BLaER1 (cell line): ENCODE results near the gene SLC25A45.

Experiments
- H3K27ac ChIP-seq: shearing (Covaris generic); formaldehyde crosslinking; 2 replicates; pipeline ENCODE4 v1.8.1; 2022
- H3K27me3 ChIP-seq: shearing (Covaris generic); formaldehyde crosslinking; 2 replicates; pipeline ENCODE4 v1.8.1; 2022
- H3K36me3 ChIP-seq: shearing (Covaris generic); formaldehyde crosslinking; 2 replicates; pipeline ENCODE4 v1.8.1; 2022
- H3K4me1 ChIP-seq: shearing (Covaris generic); formaldehyde crosslinking; 2 replicates; pipeline ENCODE4 v1.8.1; 2022
- H3K4me2 ChIP-seq: shearing (Covaris generic); formaldehyde crosslinking; 2 replicates; pipeline ENCODE4 v1.8.1; 2022
- H3K4me3 ChIP-seq: shearing (Covaris generic); formaldehyde crosslinking; 2 replicates; pipeline ENCODE4 v1.8.1; 2022
- H3K9ac ChIP-seq: shearing (Covaris generic); formaldehyde crosslinking; 2 replicates; pipeline ENCODE4 v1.8.1; 2022
- H3K9me3 ChIP-seq: shearing (Covaris generic); formaldehyde crosslinking; 2 replicates; pipeline ENCODE4 v1.8.1; 2022
- H4K20me1 ChIP-seq: shearing (Covaris generic); formaldehyde crosslinking; 2 replicates; pipeline ENCODE4 v1.8.1; 2022
- Cebpa-rat ChIP-seq: shearing (Covaris generic); IDR thresholded peaks from 2 replicates; pipeline ENCODE4 v1.8.1; 2022

SLC25A45 gene

DNA sequence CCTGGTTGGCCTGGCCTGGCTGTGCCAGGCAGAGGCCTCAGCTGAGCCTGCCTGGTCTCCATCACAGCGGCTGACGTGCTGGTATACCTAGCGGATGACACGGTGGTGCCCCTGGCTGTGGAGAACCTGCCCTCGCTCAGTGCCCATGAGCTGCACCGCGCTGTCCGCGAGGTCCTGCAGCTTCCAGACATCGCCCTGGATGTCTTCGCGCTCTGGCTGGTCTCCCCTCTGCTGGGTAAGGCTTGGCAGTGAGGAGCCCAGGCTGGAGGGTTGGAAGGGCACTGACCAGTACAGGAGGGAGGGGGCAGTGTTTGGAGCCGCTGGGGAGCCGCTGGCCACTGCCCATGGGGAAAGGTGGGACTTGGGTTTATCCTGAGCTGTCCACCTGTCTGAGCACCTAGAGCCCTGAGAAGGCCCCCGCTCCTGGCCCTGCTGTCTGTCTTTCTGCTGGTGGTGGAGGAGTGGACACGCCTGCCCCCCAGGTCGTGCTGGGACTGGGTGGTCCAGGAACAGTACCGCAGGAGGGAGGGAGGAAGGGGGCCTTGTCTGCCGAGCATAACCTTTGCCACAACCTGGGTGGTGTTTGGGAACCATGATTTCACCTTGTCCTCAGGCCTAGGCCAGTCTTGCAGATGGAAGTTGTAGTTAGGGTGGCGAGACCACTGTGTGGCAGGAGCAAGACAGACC lies 7.0 kb upstream of the SLC25A45 start:
- no peak for TF ChIP-seq Cebpa-rat
- Histone ChIP-seq H3K27ac (peak overlapping the region; percentile 79), H3K4me3 (no peak overlapping the region), H3K36me3 (peaks cover 60% of the 10 kb centered on the region), H3K27me3 (no peaks in the 10 kb centered on the region), H3K4me2 (peak overlapping the region; percentile 99), H3K9me3 (no peaks in the 10 kb centered on the region), H3K9ac (peak overlapping the region; percentile 59), H4K20me1 (peaks cover 47% of the 10 kb centered on the region), H3K4me1 (peaks cover 73% of the 10 kb centered on the region)

DNA sequence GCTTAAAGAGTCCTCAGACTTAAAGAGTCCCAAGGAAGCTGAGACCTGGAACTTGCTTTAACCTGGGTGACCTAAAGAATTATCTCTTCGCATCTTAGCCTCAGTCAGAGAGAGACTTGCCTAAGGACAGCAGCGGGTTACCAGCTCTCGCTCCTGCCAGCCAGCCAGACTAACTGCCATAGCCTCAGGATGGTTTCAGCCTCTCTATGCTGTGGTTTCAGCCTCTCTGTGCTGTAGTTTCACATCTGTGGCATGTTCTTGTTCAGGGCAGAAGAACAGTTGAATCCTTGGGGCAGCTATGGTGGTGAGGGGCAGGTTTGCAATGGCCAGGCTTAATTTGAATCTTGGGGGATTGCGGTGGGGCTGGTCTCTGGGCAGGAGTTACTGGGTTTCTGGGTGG lies 6.3 kb upstream of the SLC25A45 start:
- H3K27ac ChIP-seq, result peak overlapping the region; percentile 79
- H3K4me2 ChIP-seq, result peak overlapping the region; percentile 99
- no peaks in the 10 kb centered on the region for H3K9me3 ChIP-seq
- H3K36me3 ChIP-seq, result peaks cover 53% of the 10 kb centered on the region
- no peak for TF ChIP-seq Cebpa-rat
- peak overlapping the region; percentile 59 for H3K9ac ChIP-seq
- H4K20me1 ChIP-seq, result peaks cover 43% of the 10 kb centered on the region
- H3K4me1 ChIP-seq, result peaks cover 80% of the 10 kb centered on the region
- 0 out of 2 replicates have a peak overlapping the region, but pooled peaks have one; percentile 90 for H3K4me3 ChIP-seq
- H3K27me3 ChIP-seq, result no peaks in the 10 kb centered on the region

DNA sequence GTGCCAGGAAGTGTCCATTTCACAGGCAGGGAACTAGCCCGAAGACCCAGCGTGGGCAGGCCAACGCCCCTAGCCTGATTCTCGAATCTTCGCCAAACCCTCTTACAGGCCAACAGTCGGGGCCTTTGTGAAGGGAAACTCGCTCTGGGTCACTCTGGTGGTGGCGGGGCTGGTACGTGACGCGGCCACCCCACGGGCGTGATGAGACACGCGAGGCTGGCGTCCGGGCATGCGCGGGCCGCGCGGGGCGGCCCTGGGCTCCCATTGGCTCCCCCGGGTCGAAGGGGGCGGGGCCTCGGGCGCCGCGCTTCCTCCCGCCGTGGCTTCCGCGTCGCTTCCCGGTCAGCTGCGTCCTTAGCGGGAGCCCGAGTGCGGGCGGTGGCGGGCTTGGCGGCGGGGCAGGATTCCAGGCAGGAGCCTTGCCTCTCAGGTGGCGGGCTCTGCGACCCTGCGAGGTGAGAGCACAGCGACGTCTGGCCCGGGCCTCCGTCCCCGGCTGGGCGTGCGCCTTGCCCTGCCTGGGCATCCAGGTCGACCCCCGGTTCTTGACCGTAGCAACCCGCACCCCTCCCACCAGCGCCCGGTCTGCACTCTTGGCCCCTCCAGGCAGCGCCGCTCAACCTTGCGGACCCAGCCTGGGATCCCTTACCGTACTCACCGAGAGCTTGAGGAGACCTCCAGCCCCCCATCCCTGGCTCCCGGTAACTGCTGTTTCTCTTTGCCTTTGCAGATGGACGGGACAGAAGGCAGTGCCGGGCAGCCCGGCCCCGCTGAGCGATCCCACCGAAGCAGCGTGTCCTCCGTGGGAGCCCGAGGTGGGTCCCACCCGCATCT lies 4.1 kb upstream of the SLC25A45 start, which contains the start of gene FRMD8:
Gene FRMD8, plus strand, starts transcription at position 331 of the 834 bp plus-strand sequence. Its CDS starts 400 bp downstream, at position 731.
- H3K27ac ChIP-seq, result peak within 1 kb of the TSS; percentile 94
- H3K4me3 ChIP-seq, result peak within 1 kb of the TSS; percentile 90
- H3K4me2 ChIP-seq, result peak within 1 kb of the TSS; percentile 99
- no peaks in the 10 kb centered on the region for H3K9me3 ChIP-seq
- H3K4me1 ChIP-seq, result peaks cover 90% of the 10 kb centered on the region
- no peaks in the 10 kb centered on the region for H3K27me3 ChIP-seq
- no peak for TF ChIP-seq Cebpa-rat
- peaks cover 31% of the 10 kb centered on the region for H3K36me3 ChIP-seq
- H4K20me1 ChIP-seq, result peaks cover 22% of the 10 kb centered on the region; the same call in 1 of the 2 replicates
- peak within 1 kb of the TSS; percentile 90 for H3K9ac ChIP-seq

- H3K27me3 ChIP-seq, result no peaks in the 10 kb centered on the region
- no peak overlapping the region for H3K4me3 ChIP-seq
- peaks cover 90% of the 10 kb centered on the region for H3K4me1 ChIP-seq
- H3K27ac ChIP-seq, result peak overlapping the region; percentile 94
- TF ChIP-seq Cebpa-rat, result no peak
- peaks cover 6% of the 10 kb centered on the region; the same call in 1 of the 2 replicates for H4K20me1 ChIP-seq
- no peaks in the 10 kb centered on the region for H3K9me3 ChIP-seq
- peaks cover 17% of the 10 kb centered on the region for H3K36me3 ChIP-seq
- H3K9ac ChIP-seq, result peak overlapping the region; percentile 43
- peak overlapping the region; percentile 99 for H3K4me2 ChIP-seq
Measured at GRCh38 chr11:65384301-65384889, 1.9 kb upstream of the SLC25A45 start.

DNA sequence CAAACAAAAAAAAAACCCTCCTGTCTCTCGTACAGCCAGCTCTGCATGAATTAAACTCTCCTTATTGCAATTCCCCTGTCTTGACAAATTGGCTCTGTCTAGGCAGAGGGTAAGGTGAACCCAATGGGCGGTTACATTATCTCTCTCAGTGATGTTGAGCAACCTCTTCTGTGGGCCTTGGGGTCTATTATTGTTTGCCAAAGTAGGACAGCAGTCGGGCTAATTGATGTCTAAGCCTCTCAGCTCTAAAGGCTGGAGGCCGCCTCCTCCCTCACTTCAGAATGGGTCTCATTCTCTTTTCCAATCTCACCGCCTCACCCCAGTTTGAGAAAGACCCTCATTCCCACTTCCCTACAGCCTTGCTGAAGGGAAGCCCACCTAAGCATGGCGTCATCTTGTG lies 1.3 kb upstream of the SLC25A45 start:
- no peak overlapping the region for H3K4me3 ChIP-seq
- no peaks in the 10 kb centered on the region for H4K20me1 ChIP-seq
- peaks cover 10% of the 10 kb centered on the region; the same call in 1 of the 2 replicates for H3K36me3 ChIP-seq
- no peak for TF ChIP-seq Cebpa-rat
- no peaks in the 10 kb centered on the region for H3K27me3 ChIP-seq
- peaks cover 90% of the 10 kb centered on the region for H3K4me1 ChIP-seq
- peak overlapping the region; percentile 99 for H3K4me2 ChIP-seq
- peak overlapping the region; percentile 94 for H3K27ac ChIP-seq
- H3K9ac ChIP-seq, result peak overlapping the region; percentile 43
- H3K9me3 ChIP-seq, result no peaks in the 10 kb centered on the region

DNA sequence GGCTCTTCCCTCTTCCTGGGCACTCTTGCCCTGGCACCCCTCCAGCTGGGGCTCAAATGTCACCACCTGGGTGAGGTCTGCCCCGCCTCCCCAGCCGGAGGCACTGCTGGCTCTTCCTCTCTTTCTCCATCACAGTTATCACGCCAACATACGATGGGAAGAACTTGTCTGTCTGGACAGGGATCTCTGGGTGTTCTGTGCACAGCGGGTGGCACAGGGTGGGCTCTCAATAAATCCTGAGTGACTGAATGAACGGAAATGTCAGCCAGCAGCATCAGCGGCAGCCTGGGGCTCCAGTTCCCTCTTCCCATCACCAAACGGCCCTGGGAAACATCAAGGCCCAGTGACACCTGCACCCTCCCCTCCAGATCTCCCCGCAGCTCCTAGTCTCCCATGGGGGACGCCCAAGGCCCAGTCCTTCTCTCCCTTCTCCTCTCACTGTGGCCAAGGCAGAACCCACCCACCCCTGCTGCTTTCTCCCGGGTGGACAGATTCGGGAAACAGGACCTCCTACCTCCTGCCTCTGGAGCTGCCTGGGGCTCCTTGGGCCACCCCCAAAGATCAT lies 440 bp upstream of the SLC25A45 start:
- Histone ChIP-seq H3K27me3 (no peaks in the 10 kb centered on the region), H3K4me2 (peak overlapping the region; percentile 99), H4K20me1 (no peaks in the 10 kb centered on the region), H3K4me1 (peaks cover 90% of the 10 kb centered on the region), H3K36me3 (0 out of 2 replicates have a peak, but pooled peaks cover 2% of the 10 kb centered on the region), H3K9me3 (no peaks in the 10 kb centered on the region), H3K27ac (peak overlapping the region; percentile 94), H3K4me3 (peak overlapping the region; percentile 70), H3K9ac (peak overlapping the region; percentile 91)
- no peak for TF ChIP-seq Cebpa-rat

DNA sequence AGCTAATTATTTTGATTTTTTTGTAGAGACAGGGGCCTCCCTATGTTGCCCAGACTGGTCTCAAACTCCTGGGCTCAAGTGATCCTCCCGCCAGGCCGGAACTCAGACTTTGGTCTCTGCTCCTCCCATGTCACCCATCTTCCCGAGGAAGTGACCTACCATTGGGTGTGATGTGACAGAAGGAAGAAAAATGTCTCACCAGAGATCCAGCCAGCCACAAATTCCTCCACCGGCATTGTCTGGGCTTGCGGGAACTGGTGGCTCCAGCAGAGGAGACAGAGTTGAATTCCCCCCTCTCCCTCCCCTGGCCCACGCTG lies 772 bp downstream of the SLC25A45 start:
- TF ChIP-seq Cebpa-rat, result no peak
- H3K9me3 ChIP-seq, result no peaks in the 10 kb centered on the region
- no peaks in the 10 kb centered on the region for H3K36me3 ChIP-seq
- H3K27ac ChIP-seq, result peak overlapping the region; percentile 94
- peak overlapping the region; percentile 70 for H3K4me3 ChIP-seq
- no peaks in the 10 kb centered on the region for H4K20me1 ChIP-seq
- H3K4me2 ChIP-seq, result peak overlapping the region; percentile 99
- H3K27me3 ChIP-seq, result no peaks in the 10 kb centered on the region
- H3K9ac ChIP-seq, result peak overlapping the region; percentile 91
- H3K4me1 ChIP-seq, result peaks cover 90% of the 10 kb centered on the region

DNA sequence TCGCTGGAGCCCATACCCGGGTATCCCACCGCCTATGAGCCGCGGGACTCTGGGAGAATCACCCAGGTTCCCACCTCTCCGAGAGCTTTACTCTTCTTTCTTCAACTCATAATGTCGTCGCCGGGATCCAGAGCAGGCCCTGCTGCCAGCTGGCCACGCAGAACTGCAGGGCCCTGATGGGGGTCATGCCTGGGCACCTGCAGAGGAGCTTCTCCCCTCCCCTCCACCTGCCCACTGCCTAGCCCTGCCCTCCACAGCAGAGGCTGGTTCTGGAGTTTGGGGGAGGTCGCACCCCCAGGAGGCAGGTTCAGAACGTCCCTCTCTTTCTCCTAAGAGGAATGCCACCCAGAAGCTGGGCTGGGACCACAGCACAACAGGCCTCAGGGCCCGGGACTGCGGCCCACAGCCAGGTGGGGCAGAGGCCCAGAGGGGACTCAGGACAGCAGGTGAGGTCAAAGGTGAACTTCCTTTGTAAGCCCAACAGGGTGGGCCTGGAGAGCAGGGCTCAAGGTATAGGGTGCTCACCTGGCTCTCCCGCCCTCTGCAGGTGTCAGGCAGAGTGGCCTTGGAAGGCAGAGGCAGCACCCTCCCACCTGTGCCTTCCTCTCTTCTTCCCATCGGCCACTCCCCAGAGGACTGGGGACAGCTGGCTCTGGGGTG lies 1.9 kb downstream of the SLC25A45 start:
- peak overlapping the region; percentile 99 for H3K4me2 ChIP-seq
- H3K27ac ChIP-seq, result peak overlapping the region; percentile 94
- TF ChIP-seq Cebpa-rat, result no peak

DNA sequence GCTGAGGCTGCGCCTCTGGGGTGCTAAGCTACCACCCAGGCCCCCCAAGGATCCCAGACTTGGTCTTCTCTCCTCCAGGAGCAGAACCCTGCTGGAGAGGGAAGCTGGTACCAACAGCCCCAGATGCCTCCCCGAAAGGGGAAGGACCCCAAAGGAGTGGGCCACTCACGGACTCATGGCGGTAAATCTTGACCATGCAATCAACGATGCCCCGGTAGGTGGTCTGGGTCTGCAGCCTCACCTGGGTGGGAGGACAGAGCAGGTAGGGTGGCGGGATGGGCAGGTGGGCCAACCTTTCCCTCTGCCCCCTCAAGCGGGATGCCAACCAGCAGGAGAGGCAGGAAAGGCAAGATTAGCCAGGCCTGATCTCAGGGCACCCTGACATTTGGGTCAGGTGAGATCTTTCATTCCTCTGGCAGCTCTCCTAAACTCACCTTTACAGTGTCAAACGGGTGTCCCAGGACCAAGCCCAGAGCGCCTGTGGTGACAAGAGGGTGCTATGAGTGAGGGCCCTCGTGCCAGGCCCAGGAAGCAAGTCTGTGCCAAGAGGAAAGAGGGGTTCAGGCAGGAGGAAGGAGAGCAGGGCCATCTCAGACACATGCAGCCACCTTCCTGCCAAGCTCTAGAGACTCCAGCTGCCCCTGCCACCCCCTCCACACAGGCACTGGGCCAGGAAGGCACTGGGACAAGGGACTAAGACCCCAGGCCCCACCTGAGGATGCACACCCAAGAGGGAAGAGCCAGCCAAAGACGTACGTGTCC lies 2.6 kb downstream of the SLC25A45 start:
- Histone ChIP-seq H3K27ac (peak overlapping the region; percentile 94), H3K9me3 (no peaks in the 10 kb centered on the region), H3K4me1 (peaks cover 82% of the 10 kb centered on the region), H3K9ac (peak overlapping the region; percentile 91; the same call in 1 of the 2 replicates), H3K27me3 (no peaks in the 10 kb centered on the region), H4K20me1 (no peaks in the 10 kb centered on the region), H3K36me3 (no peaks in the 10 kb centered on the region), H3K4me3 (no peak overlapping the region), H3K4me2 (peak overlapping the region; percentile 99)
- no peak for TF ChIP-seq Cebpa-rat

More for the DNA sequence above, 1.9 kb downstream of the SLC25A45 start:
- Histone ChIP-seq H3K9me3 (no peaks in the 10 kb centered on the region), H3K4me1 (peaks cover 83% of the 10 kb centered on the region), H4K20me1 (no peaks in the 10 kb centered on the region), H3K27me3 (no peaks in the 10 kb centered on the region), H3K36me3 (no peaks in the 10 kb centered on the region), H3K9ac (peak overlapping the region; percentile 91), H3K4me3 (no peak overlapping the region)
